Measurements from ENCODE around the gene CSPG5.

Gene CSPG5

GRCh38 chr3:47540281-47540680 lies 38.4 kb downstream of the CSPG5 start:
- DNase-seq (ENCODE audit: low read depth in 2 of 2) = no peak

DNA sequence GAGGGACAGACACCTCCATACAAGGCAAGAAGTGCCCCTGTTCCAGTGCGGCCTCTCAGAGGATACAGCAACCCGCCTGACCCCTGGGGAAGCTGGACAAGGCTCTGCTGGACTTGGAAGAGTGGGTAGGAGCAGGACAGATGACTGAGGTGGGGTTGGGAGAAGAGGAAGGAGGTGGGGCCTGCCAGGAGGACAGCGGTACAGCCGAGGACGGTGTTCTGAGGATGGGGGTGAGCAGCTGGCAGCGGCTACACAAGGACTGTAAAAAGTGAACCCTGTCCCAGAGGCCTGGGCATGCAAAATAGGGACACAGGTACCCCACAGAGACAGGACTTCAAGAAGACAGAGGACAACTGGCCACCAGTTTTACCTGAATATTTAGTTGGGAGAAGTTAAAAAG lies 41.7 kb downstream of the CSPG5 start:
- DNase-seq (ENCODE audit: low read depth in 2 of 2) = no peak

DNA sequence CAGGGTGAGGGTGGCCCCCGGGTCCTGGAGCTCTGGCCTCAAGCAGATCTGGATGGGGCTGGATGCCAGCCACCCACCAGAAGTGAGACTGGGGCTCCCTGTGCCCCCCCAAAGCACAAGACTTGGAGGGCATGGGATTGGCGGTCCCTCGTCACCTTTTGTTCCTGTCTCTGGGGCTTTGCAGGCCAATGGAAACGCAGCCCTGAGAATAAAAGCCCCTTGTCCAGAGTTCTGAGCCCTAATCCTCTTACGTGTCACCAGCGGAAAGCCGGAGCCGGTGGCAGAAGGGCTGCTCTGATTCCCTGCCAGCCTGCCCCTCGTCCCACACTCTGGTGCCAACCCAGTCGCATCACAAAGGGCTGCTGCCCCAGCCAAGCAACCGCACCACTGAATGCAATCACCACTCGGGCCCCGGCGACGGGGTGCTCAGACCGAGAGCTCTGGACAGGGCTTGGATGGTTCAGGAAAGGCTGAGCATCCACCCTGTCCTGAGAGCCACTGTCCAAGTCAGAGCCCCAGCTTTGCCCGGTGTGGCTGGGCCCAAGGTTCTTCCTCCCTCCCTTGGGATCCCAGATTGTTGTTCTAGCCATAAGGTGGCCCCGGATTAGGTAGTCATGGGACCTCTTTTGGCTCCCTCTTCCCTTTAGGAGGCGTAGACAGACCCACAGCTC lies 42.3 kb downstream of the CSPG5 start:
- no peak for DNase-seq (ENCODE audit: low read depth in 2 of 2)

GRCh38 chr3:47533996-47534454 lies 44.6 kb downstream of the CSPG5 start:
- no peak for DNase-seq (ENCODE audit: low read depth in 2 of 2)

GRCh38 chr3:47533481-47533880 lies 45.2 kb downstream of the CSPG5 start:
- no peak for DNase-seq (ENCODE audit: low read depth in 2 of 2)

DNA sequence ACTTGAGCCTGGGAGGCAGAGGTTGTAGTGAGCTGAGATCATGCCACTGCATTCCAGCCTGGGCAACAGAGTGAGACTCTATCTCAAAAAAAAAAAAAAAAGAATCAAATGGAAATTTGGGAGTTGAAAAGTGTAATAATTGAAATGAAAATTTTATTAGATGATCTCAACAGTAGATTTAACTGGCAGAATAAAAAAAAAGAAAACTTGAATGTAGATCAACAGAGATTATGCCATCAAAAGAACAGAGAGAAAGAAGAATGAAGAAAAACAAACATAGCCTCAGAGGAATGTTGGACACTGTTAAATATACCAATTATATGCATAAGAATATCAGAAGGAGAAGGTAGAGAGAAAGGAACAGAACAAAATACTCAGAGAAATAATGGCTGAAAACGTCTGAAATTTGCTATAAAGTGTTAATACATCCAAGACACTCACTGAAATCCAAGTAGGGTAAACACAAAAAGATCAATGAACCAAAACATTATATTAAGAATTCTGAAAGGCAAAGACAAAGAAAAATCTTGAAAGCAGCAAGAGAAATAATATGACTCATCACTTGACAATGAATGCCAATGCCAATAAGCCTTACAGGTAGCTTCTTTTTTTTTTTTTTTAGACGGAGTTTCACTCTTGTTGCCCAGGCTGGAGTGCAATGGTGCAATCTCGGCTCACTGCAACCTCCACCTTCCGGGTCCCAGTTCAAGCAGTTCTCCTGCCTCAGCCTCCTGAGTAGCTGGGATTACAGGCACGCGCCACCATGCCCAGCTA lies 50.5 kb downstream of the CSPG5 start:
- DNase-seq (ENCODE audit: low read depth in 2 of 2) = no peak

DNA sequence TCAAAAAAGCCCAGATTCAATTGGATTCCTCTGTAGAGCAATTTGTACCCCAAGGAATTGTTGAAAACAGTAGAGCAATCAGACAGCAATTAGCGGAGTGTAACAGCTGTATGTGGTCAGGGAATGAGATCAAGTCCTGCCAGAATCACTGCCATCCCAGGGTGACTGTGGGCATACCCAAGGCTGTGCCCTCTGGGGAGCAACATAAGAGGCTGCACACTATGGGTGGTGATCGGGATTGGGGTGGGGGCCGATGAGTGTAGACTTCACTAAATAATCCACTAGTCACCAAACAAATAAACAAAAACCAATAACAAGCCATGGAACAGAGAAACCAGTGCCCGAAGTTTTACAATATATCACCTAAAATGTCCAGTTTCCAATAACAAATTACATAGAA lies 53.0 kb downstream of the CSPG5 start:
- no peak for DNase-seq (ENCODE audit: low read depth in 2 of 2)

DNA sequence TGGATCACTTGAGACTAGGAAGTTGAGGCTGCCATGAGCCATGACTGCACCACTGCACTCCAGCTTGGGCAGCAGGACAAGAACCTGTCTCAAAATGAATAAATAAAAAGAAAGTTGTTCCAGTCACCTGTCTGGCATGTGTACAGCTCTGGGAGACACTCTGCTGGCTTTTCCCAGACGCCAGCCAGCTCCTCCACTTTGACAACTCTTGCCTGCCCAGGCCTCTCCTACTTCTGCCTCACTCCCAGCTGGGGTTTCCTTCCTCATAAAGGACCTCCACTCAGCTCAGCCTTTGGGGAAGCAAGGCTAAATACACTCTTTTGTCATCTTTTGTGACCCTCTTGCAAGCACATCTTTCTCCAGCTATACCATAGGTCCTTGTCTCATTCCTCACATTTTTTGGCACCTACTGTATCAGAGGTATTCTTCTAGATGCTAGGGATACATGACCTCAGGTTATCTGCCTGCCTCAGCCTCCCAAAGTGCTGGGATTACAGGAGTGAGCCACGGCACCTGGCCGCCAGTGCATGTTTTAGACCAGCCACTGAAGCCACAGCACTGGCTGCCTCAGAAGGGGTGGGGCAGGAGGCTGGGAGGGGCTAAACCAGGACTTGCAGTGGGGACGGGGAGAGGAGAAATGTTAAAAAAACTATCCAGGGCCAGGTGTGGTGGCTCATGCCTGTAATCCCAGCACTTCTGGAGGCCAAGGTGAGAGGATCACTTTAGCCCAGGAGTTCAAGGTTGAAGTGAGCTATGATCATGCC lies 55.2 kb downstream of the CSPG5 start:
- no peak for DNase-seq (ENCODE audit: low read depth in 2 of 2)

DNA sequence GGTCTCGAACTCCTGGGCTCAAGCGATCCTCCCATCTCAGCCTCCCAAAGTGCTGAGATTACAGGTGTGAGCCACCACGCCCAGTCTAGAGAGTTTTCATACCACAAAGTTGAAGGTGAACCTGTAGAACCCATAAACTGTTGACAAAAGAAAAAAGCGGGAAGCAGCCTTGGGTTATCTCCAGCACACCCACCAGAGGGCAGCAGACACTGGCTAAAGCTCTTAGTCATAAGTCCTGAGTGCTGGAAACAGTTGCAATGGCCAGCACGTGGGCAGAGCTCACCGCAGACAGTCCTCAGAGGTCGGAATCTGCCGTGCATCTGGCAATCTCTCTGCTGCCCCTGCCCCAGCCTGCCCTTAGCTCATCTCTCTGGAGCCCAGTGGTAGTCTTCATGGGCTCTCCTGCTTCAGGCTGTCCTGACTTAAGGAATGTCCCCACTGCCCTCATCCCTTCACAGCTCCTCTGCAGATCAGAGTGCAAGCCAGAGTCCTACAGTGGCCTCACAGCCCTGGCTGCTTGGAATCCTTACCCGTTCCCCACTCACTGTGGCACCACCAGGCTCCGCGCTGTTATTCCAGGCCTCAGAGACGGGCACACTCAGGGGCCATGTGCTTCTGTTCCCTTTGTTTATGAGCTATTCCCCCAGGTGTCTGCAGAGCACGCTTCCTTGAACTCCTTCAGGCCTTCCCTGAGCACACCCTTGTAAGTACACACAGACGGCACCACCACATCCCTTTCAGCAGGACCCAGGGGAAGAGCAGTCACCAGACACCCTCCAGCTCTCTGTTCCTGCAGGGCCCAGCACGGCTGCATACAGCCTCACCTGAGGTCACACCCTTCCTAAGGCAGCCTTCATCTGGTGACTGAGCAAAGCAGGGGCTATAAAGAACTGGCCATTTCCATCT lies 56.3 kb downstream of the CSPG5 start:
- DNase-seq (ENCODE audit: low read depth in 2 of 2) = peak; percentile 64 to 66

- DNase-seq (ENCODE audit: low read depth in 2 of 2) = no peak
Observed at GRCh38 chr3:47520756-47521155, 57.9 kb downstream of the CSPG5 start.

- DNase-seq (ENCODE audit: low read depth in 2 of 2) = no peak
Observed at GRCh38 chr3:47517937-47518336, 60.7 kb downstream of the CSPG5 start.

GRCh38 chr3:47515864-47516319 lies 62.8 kb downstream of the CSPG5 start:
- no peak for DNase-seq (ENCODE audit: low read depth in 2 of 2)

DNA sequence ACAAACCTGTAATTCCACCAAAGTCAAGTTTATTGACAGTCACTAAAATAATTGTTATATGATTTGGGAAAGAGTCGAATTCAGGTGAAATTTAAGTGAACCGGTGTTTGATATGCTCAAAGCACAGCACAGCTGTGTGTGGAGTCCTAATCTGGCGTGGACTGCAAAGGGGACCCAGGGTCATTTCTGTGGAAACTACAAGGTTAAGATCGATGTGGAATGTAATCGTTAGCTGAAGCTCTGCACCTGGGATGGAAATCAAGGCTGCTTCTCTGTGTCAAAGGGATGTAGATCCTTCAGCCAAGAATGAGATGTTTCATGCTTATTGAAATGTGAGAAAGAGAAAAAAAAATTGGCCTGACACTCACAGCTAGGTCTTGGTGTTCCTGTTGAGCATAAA lies 63.6 kb downstream of the CSPG5 start:
- no peak for DNase-seq (ENCODE audit: low read depth in 2 of 2)

- peak; percentile 95 to 96 for DNase-seq (ENCODE audit: low read depth in 2 of 2)
Observed at GRCh38 chr3:47513125-47513929, 65.3 kb downstream of the CSPG5 start, which contains the start of gene ELP6. Gene ELP6, minus strand, starts transcription at chr3:47513712. Its CDS starts 122 bp downstream, at chr3:47513590.

DNA sequence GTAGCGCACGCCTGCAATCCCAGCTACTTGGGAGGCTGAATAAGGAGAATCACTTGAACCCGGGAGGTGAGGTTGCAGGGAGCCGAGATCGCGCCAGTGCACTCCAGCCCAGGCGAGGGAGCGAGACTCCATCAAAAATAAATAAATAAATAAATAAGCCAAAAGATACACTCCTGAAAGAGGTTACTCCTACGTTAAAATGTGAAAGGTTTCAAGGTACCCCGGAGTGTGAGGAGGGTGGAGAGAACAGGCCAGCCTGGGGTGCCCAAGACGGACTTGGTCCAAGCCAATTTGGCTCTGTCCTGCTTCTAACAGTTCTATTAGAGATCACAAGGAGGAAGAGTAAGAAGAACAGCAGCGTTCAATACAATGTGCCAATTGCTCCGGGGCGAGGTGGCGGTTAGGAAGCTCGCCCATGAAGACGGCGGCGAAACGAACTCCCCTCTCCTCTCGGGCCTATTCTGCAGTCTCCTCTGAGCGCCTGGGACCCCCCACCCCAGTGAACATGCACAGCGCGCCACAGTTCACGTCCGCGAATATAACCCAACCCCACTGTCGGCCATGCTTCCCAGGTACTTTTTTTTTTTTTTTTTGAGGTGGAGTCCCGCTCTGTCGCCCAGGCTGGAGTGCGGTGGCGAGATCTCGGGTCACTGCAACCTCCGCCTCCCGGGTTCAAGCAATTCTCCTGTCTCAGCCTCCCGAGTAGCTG lies 66.1 kb downstream of the CSPG5 start:
- DNase-seq (ENCODE audit: low read depth in 2 of 2) = no peak
